A549 treated with CORT108297 at 1 μM for 4 hours (cell line): ENCODE measurements around the gene TOMM40. TPM values are rescaled to one million over a fixed set of nuclear protein-coding genes. Genes with fewer than 3 reads are reported as not detected.

Experiments used
- total RNA-seq: library from RNA; stranded (reverse); fragments of 200-300 nt; extraction: Qiagen RNA extraction; gene quantifications from 5 replicates; pipeline ENCODE4 v1.2.3, GENCODE V29; 2022

The TOMM40 gene
- total RNA-seq = 183 to 257 TPM (median 247 TPM) in 5 replicates

GRCh38 chr19:44891016-44891882 lies at the start of gene TOMM40:
Gene TOMM40 (plus strand): TSS chr19:44891254. CDS start chr19:44891416, 162 bp downstream.

GRCh38 chr19:44845612-44846454 lies 45.2 kb upstream of the TOMM40 start, which contains the start of gene NECTIN2:
Gene NECTIN2 (plus strand): TSS chr19:44846297. CDS start chr19:44846526, 229 bp downstream.

GRCh38 chr19:44905437-44906160 lies 14.5 kb downstream of the TOMM40 start, which contains the start of gene APOE:
Gene APOE (plus strand): TSS chr19:44905796. CDS start chr19:44906625, 829 bp downstream.

GRCh38 chr19:44914433-44915206 lies 23.6 kb downstream of the TOMM40 start, which contains the start of gene APOC1:
Gene APOC1 (plus strand): TSS chr19:44914608. CDS start chr19:44914892, 284 bp downstream.

GRCh38 chr19:44942067-44942571 lies 51.1 kb downstream of the TOMM40 start, which contains the start of gene APOC4:
Gene APOC4 (plus strand): TSS chr19:44942237. CDS start chr19:44942278, 41 bp downstream.

Other genes starting within 250 kb of the TOMM40 start
- 102 to 126 TPM (median 116 TPM) in 5 replicates for gene PVR, start 247.3 kb upstream of the TOMM40 start, total RNA-seq
- 8.3 to 10.6 TPM (median 9.8 TPM) in 5 replicates for gene CEACAM19, start 219.8 kb upstream of the TOMM40 start, total RNA-seq
- 0.09 to 0.24 TPM (median 0.10 TPM) in 4 of 5 replicates, not detected in the other for gene CEACAM16, start 192.1 kb upstream of the TOMM40 start, total RNA-seq
- gene BCL3, start 142.5 kb upstream of the TOMM40 start, total RNA-seq = 52.2 to 105 TPM (median 89.5 TPM) in 5 replicates
- gene CBLC, start 113.4 kb upstream of the TOMM40 start, total RNA-seq = not detected in 5 replicates
- gene BCAM, start 82.2 kb upstream of the TOMM40 start, total RNA-seq = 64.2 to 91.6 TPM (median 88.8 TPM) in 5 replicates
- 71.9 to 89.5 TPM (median 86.2 TPM) in 5 replicates for gene NECTIN2, start 45.0 kb upstream of the TOMM40 start, total RNA-seq
- gene APOE, start 14.5 kb downstream of the TOMM40 start, total RNA-seq = 11.9 to 23.5 TPM (median 16.2 TPM) in 5 replicates
- gene APOC1, start 23.4 kb downstream of the TOMM40 start, total RNA-seq = 119 to 132 TPM (median 122 TPM) in 5 replicates
- gene APOC4, start 51.0 kb downstream of the TOMM40 start, total RNA-seq = not detected in 5 replicates
- not detected in 5 replicates for gene APOC2, start 54.8 kb downstream of the TOMM40 start, total RNA-seq
- gene CLPTM1, start 64.1 kb downstream of the TOMM40 start, total RNA-seq = 141 to 188 TPM (median 176 TPM) in 5 replicates
- 28.1 to 57.8 TPM (median 50.6 TPM) in 5 replicates for gene RELB, start 110.2 kb downstream of the TOMM40 start, total RNA-seq
- 49.4 to 78.5 TPM (median 72.9 TPM) in 5 replicates for gene CLASRP, start 147.8 kb downstream of the TOMM40 start, total RNA-seq
- gene ZNF296, start 185.2 kb downstream of the TOMM40 start, total RNA-seq = 5.3 to 12.0 TPM (median 10.1 TPM) in 5 replicates
- 85.7 to 94.2 TPM (median 89.0 TPM) in 5 replicates for gene GEMIN7, start 188.0 kb downstream of the TOMM40 start, total RNA-seq
- gene PPP1R37, start 201.9 kb downstream of the TOMM40 start, total RNA-seq = 21.1 to 33.7 TPM (median 30.5 TPM) in 5 replicates